ENCODE data around the gene TRMT11. TPM values are rescaled to one million over a fixed set of nuclear protein-coding genes. Genes with fewer than 3 reads are reported as not detected.
"Not testable (repeated sequence)": the region's sequence is repeated elsewhere in the genome, so short reads cannot be mapped to it uniquely, and the experiment has no call there.

Gene TRMT11
- total RNA-seq, 4 donors from 2014 or later: 21.5 to 69.2 (median 47.8) TPM

DNA sequence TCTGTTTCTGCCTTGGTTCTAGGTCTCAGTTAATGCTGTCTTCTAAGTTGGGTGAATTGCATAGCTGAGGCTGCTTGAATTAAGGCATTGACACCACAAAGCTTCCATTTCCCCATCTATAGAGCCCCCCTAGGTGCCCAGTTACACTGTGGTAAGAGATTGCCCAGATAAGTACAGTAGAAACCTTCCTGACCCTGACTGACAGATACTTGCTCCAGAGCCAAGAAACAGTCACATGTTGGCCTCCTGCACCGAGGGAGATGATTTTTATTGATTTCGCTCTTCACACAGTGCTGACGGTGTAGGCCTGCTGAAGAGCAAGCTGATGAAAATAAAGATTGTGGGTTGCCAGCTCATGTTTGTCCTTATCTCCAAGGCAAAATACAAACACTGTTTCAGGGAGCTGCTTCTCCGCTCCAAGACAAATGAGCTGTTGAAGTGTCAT is 67.9 kb downstream of the TRMT11 start:
- intact Hi-C loops (cut with DNase I; ENCODE audit: low total_unique reads): no loop called here
- Histone ChIP-seq H3K27ac (peak overlapping the region; percentile 80 to 87), H3K9me3 (no peaks in the 10 kb centered on the region), H3K36me3 (no peaks in the 10 kb centered on the region), H3K4me3 (no peak overlapping the region), H3K4me1 (peaks cover 0 to 11% of the 10 kb centered on the region in 2 donors), H3K27me3 (no peaks in the 10 kb centered on the region)
- no peak for TF ChIP-seq POLR2A (IDR thresholded peaks at IDR 0.05)
- TF ChIP-seq, protein P1, sequence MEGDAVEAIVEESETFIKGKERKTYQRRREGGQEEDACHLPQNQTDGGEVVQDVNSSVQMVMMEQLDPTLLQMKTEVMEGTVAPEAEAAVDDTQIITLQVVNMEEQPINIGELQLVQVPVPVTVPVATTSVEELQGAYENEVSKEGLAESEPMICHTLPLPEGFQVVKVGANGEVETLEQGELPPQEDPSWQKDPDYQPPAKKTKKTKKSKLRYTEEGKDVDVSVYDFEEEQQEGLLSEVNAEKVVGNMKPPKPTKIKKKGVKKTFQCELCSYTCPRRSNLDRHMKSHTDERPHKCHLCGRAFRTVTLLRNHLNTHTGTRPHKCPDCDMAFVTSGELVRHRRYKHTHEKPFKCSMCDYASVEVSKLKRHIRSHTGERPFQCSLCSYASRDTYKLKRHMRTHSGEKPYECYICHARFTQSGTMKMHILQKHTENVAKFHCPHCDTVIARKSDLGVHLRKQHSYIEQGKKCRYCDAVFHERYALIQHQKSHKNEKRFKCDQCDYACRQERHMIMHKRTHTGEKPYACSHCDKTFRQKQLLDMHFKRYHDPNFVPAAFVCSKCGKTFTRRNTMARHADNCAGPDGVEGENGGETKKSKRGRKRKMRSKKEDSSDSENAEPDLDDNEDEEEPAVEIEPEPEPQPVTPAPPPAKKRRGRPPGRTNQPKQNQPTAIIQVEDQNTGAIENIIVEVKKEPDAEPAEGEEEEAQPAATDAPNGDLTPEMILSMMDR (IDR thresholded peaks at IDR 0.05): no peak
- DNase-seq: peak; percentile 49 to 56

DNA sequence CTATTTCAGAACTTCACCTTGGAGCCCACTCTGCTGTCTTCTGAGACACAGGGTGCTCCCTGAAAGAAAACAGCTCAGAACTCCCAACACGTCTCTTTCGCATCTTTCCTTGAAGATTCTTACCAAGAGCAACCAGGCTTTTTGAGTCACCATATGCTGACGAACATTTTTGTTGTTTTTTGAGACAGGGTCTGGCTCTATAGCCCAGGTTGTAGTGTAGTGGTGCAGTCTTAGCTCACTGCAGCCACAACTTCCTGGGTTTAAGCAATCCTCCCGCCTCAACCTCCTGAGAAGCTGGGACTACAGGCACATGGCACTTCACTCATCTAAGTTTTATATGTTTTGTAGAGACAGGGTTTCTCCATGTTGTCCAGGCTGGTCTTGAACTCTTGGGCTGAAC is 68.5 kb downstream of the TRMT11 start:
- peak overlapping the region; percentile 80 to 87 for H3K27ac ChIP-seq
- intact Hi-C loops (cut with DNase I; ENCODE audit: low total_unique reads): no loop called here
- no peaks in the 10 kb centered on the region for H3K9me3 ChIP-seq
- no peak for DNase-seq
- H3K36me3 ChIP-seq: no peaks in the 10 kb centered on the region
- no peak for TF ChIP-seq POLR2A (IDR thresholded peaks at IDR 0.05)
- TF ChIP-seq, protein P1 (IDR thresholded peaks at IDR 0.05): no peak
- no peaks in the 10 kb centered on the region for H3K27me3 ChIP-seq
- H3K4me3 ChIP-seq: no peak overlapping the region
- peaks cover 0 to 11% of the 10 kb centered on the region in 2 donors for H3K4me1 ChIP-seq

DNA sequence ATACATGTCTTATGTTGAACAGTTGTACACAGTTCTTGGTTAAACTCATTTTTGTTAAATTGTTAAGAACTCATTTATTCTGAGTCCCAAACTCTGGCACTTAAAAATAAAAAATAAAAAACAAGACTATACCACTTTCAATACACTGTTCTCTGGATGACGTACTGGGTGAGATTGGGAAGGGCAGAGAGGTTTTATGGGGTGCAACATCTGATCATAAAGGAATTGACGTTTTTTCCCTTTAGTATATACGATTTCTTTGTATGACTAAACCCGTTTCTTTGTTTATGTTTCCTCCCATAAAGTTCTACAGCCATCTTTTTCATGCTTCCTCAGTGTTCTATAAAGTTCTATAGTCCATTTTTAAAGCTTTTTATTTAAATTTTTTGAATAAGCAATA is 69.1 kb downstream of the TRMT11 start:
- intact Hi-C loops (cut with DNase I; ENCODE audit: low total_unique reads): no loop called here
- no peaks in the 10 kb centered on the region for H3K9me3 ChIP-seq

DNA sequence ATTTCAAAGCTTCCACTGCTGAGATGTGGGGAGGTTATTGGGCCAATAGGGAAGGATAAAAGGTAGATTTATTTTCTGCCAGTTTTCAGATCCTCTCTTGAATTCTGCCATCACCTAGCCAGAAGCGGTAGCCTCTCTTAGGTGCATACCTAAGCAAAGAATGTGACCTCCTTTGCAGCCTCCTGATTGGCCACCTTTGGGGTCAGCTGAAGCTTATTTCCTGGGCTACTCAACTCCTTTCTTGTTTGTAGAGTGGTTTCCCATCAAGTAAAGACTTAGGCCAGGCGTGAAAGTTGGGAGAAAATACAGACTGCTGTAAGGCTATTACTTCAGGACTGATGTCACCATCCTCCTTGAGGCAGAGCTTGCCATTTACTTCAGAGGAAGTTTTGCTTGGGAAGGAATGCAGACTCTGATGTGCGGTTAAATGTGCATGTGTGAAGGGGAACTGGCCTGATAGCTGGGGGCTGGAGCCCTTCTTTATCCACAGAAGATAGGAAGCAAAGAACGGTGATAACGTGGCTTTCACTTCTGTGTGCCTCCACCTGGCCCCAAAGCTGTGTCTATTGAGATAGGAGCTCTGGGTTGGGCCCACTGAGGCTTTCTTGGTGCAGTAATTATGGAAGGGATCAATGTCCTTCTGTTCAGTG is 70.1 kb downstream of the TRMT11 start:
- no peaks in the 10 kb centered on the region for H3K9me3 ChIP-seq
- H3K4me3 ChIP-seq: no peak overlapping the region
- H3K27ac ChIP-seq: peak overlapping the region; percentile 80 to 87
- intact Hi-C loops (cut with DNase I; ENCODE audit: low total_unique reads): no loop called here
- no peaks in the 10 kb centered on the region for H3K36me3 ChIP-seq
- TF ChIP-seq, protein P1 (IDR thresholded peaks at IDR 0.05): no peak
- no peak for TF ChIP-seq POLR2A (IDR thresholded peaks at IDR 0.05)
- DNase-seq: no peak
- H3K27me3 ChIP-seq: no peaks in the 10 kb centered on the region
- peaks cover 0 to 11% of the 10 kb centered on the region in 2 donors for H3K4me1 ChIP-seq

More for the DNA sequence above, 69.1 kb downstream of the TRMT11 start:
- TF ChIP-seq, protein P1 (IDR thresholded peaks at IDR 0.05): no peak
- TF ChIP-seq POLR2A (IDR thresholded peaks at IDR 0.05): no peak
- DNase-seq: no peak
- Histone ChIP-seq H3K4me3 (no peak overlapping the region), H3K27ac (peak overlapping the region; percentile 80 to 87), H3K4me1 (peaks cover 0 to 11% of the 10 kb centered on the region in 2 donors), H3K36me3 (no peaks in the 10 kb centered on the region), H3K27me3 (no peaks in the 10 kb centered on the region)

DNA sequence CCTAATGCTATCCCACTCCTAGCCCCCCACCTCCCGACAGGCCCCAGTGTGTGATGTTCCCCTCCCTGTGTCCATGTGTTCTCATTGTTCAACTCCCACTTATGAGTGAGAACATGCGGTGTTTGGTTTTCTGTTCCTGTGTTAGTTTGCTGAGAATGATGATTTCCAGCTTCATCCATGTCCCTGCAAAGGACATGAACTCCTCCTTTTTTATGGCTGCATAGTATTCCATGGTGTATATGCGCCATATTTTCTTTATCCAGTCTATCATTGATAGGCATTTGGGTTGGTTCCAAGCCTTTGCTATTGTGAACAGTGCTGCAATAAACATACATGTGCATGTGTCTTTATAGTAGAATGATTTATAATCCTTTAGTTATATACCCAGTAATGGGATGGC is 71.7 kb downstream of the TRMT11 start:
- H3K4me3 ChIP-seq; intact Hi-C loops (cut with DNase I; ENCODE audit: low total_unique reads); DNase-seq; H3K27me3 ChIP-seq; H3K36me3 ChIP-seq; H3K9me3 ChIP-seq: not testable (repeated sequence)
- Histone ChIP-seq H3K4me1 (peaks cover 0 to 11% of the 10 kb centered on the region in 2 donors), H3K27ac (peak overlapping the region in 1 of 2 donors; percentile 87)
